ENCODE data around the gene CIBAR2. TPM values are rescaled to one million over a fixed set of nuclear protein-coding genes. Genes with fewer than 3 reads are reported as not detected.
A peak's percentile ranks its signal among the peaks of the same experiment; 100 is the strongest.

Gene CIBAR2
- total RNA-seq, 2 experiments from 2014 or later = not detected

DNA sequence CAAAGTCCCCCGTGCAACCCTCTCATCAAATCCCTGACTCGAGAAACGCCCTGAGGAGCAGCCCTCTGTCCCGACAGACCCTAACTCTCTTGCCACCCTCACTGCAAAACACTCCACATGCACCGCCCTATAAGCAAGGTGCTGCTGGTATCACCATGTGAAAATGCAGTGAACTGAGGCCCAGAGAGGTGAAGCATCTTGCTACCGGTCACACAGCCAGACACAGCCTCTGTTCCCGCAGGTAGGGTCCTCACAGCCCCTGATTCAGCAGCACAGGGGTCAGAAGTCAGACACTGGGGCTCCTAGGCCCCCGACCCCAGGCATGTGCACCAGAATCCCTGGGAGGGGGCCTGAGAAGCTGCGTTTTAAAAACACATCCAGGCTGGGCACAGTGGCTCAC lies 1.1 kb downstream of the CIBAR2 start:
- Mint-ChIP-seq H3K4me1 (ENCODE audit: low read depth) (peaks cover 9% of the 10 kb centered on the region), H3K4me3 (no peak overlapping the region), H3K27ac (no peak overlapping the region), H3K27me3 (no peaks in the 10 kb centered on the region), H3K9me3 (peaks cover 1% of the 10 kb centered on the region), H3K36me3 (ENCODE audit: low read depth) (no peaks in the 10 kb centered on the region)
- POLR2A ChIA-PET = no interaction called here
- ATAC-seq (no peak), DNase-seq (no peak)
- TF ChIP-seq, protein P1, sequence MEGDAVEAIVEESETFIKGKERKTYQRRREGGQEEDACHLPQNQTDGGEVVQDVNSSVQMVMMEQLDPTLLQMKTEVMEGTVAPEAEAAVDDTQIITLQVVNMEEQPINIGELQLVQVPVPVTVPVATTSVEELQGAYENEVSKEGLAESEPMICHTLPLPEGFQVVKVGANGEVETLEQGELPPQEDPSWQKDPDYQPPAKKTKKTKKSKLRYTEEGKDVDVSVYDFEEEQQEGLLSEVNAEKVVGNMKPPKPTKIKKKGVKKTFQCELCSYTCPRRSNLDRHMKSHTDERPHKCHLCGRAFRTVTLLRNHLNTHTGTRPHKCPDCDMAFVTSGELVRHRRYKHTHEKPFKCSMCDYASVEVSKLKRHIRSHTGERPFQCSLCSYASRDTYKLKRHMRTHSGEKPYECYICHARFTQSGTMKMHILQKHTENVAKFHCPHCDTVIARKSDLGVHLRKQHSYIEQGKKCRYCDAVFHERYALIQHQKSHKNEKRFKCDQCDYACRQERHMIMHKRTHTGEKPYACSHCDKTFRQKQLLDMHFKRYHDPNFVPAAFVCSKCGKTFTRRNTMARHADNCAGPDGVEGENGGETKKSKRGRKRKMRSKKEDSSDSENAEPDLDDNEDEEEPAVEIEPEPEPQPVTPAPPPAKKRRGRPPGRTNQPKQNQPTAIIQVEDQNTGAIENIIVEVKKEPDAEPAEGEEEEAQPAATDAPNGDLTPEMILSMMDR (IDR thresholded peaks at IDR 0.05) = no peak
- CTCF ChIA-PET = no interaction called here
- intact Hi-C loops (cut with micrococcal nuclease) = no loop called here

DNA sequence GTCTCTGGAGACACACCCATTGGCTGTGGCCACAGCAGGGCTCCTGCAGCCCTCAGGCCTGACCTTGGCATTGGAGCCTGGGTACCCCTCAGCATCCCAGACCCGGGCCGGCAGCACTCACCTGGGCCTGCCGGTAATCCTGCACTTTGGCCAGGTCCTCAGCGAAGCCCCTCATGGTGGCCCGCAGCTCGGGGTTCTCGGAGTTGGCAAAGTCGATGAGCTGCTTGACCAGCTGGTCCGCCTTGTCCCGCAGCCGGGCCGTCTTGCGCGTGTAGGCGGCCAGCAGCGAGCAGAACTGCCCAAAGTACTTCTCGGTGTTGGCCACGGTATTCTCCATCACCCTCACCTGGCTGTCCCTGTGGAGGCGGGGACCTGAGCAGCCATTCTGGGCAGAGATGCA lies 2.2 kb downstream of the CIBAR2 start:
- ATAC-seq (no peak), DNase-seq (no peak)
- peaks cover 1% of the 10 kb centered on the region for H3K9me3 Mint-ChIP-seq
- no peaks in the 10 kb centered on the region for H3K27me3 Mint-ChIP-seq
- H3K27ac Mint-ChIP-seq = no peak overlapping the region
- TF ChIP-seq, protein P1 (IDR thresholded peaks at IDR 0.05) = no peak
- ChIA-PET CTCF (no interaction called here), POLR2A (no interaction called here)
- H3K4me1 Mint-ChIP-seq (ENCODE audit: low read depth) = peaks cover 8% of the 10 kb centered on the region
- H3K36me3 Mint-ChIP-seq (ENCODE audit: low read depth) = no peaks in the 10 kb centered on the region
- intact Hi-C loops (cut with micrococcal nuclease) = no loop called here
- H3K4me3 Mint-ChIP-seq = no peak overlapping the region

GRCh38 chr16:85107532-85107931 lies 4.7 kb downstream of the CIBAR2 start:
- no peak overlapping the region for H3K27ac Mint-ChIP-seq
- no peak for ATAC-seq
- CTCF ChIA-PET = no interaction called here

DNA sequence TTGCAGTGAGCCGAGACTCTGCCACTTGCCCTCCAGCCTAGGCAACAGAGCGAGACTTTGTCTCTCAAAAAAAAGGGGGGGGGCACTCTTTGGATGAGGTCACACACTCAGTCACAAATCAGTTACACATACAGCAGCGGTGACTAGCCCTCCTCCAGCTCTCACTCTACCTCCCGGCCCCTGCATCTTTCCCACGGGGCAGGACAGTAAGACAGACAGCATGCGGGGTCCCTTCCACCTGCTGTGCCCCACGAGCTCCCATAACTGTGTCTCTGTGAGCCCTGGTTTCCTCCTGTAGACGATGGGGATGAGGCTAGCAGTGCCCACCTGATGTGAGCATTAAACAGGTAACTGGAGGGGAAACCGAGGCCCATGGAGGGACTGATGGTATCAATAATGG lies 5.2 kb downstream of the CIBAR2 start:
- H3K4me3 Mint-ChIP-seq = no peak overlapping the region
- H3K27ac Mint-ChIP-seq = no peak overlapping the region
- H3K36me3 Mint-ChIP-seq (ENCODE audit: low read depth) = no peaks in the 10 kb centered on the region
- H3K27me3 Mint-ChIP-seq = no peaks in the 10 kb centered on the region
- POLR2A ChIA-PET = interaction anchor here (1.9 kb wide), 1 partner anchor 8 kb away, joined by 4 read pairs; no protein-coding TSS in a partner anchor
- H3K9me3 Mint-ChIP-seq = no peaks in the 10 kb centered on the region
- DNase-seq (no peak), ATAC-seq (no peak)
- CTCF ChIA-PET = no interaction called here
- TF ChIP-seq, protein P1 (IDR thresholded peaks at IDR 0.05) = no peak
- peaks cover 27% of the 10 kb centered on the region for H3K4me1 Mint-ChIP-seq (ENCODE audit: low read depth)
- intact Hi-C loops (cut with micrococcal nuclease) = no loop called here

More at GRCh38 chr16:85107532-85107931, 4.7 kb downstream of the CIBAR2 start:
- Mint-ChIP-seq H3K9me3 (no peaks in the 10 kb centered on the region), H3K4me1 (ENCODE audit: low read depth) (peaks cover 25% of the 10 kb centered on the region), H3K27me3 (no peaks in the 10 kb centered on the region), H3K36me3 (ENCODE audit: low read depth) (no peaks in the 10 kb centered on the region), H3K4me3 (no peak overlapping the region)
- POLR2A ChIA-PET = no interaction called here
- DNase-seq = no peak
- TF ChIP-seq, protein P1 (IDR thresholded peaks at IDR 0.05) = no peak
- intact Hi-C loops (cut with micrococcal nuclease) = no loop called here

GRCh38 chr16:85105475-85105874 lies 6.8 kb downstream of the CIBAR2 start:
- peaks cover 33% of the 10 kb centered on the region for H3K4me1 Mint-ChIP-seq (ENCODE audit: low read depth)
- POLR2A ChIA-PET = interaction anchor here (1.0 to 1.9 kb wide), 2 partner anchors 9 to 93 kb away, joined by 4 read pairs; no protein-coding TSS in a partner anchor
- intact Hi-C loops (cut with micrococcal nuclease) = no loop called here
- DNase-seq (no peak), ATAC-seq (no peak)
- TF ChIP-seq, protein P1 (IDR thresholded peaks at IDR 0.05) = no peak
- no peaks in the 10 kb centered on the region for H3K36me3 Mint-ChIP-seq (ENCODE audit: low read depth)
- no peaks in the 10 kb centered on the region for H3K27me3 Mint-ChIP-seq
- CTCF ChIA-PET = interaction anchor here (3.2 to 4.5 kb wide), 2 partner anchors 9 to 19 kb away, joined by 14 to 48 read pairs; no protein-coding TSS in a partner anchor
- peak overlapping the region; percentile 87 for H3K27ac Mint-ChIP-seq
- H3K9me3 Mint-ChIP-seq = no peaks in the 10 kb centered on the region
- H3K4me3 Mint-ChIP-seq = no peak overlapping the region
